Parathyroid adenoma (tissue), 2 donors: Measurements from ENCODE around the gene MOGAT1.

Experiments
- H2AFZ ChIP-seq: fragments of 300-600 bp; sonication (generic); one replicate; pipeline ENCODE4 v1.7.0; 2017; ENCODE audit warnings: antibody characterized with exemption, mild to moderate bottlenecking
- H3K27ac ChIP-seq: fragments of 300-600 bp; sonication (generic); one replicate; pipeline ENCODE4 v1.7.0; 2017
- H3K27me3 ChIP-seq: fragments of 300-600 bp; sonication (generic); one replicate; pipeline ENCODE4 v1.7.0; 2017; ENCODE audit warnings: low read length; ENCODE audit not compliant: control insufficient read depth, insufficient read depth
- H3K36me3 ChIP-seq: fragments of 300-600 bp; sonication (generic); one replicate; pipeline ENCODE4 v1.7.0; 2017; ENCODE audit warnings: low read length; ENCODE audit not compliant: control insufficient read depth, insufficient read depth
- H3K4me1 ChIP-seq: fragments of 300-600 bp; sonication (generic); one replicate; pipeline ENCODE4 v1.7.0; 2017; ENCODE audit warnings: control low read depth
- H3K4me2 ChIP-seq: fragments of 300-600 bp; sonication (generic); one replicate; pipeline ENCODE4 v1.7.0; 2017; ENCODE audit warnings: low read length
- H3K4me3 ChIP-seq: fragments of 300-600 bp; sonication (generic); one replicate; pipeline ENCODE4 v1.7.0; 2017; ENCODE audit warnings: low read depth, low read length
- H3K79me2 ChIP-seq: fragments of 300-600 bp; sonication (generic); one replicate; pipeline ENCODE4 v1.7.0; 2017; ENCODE audit warnings: control low read depth
- H3K9ac ChIP-seq: fragments of 300-600 bp; sonication (generic); one replicate; pipeline ENCODE4 v1.7.0; 2017; ENCODE audit warnings: mild to moderate bottlenecking
- H3K9me3 ChIP-seq: fragments of 300-600 bp; sonication (generic); one replicate; pipeline ENCODE4 v1.7.0; 2017; ENCODE audit warnings: low read length; ENCODE audit not compliant: control insufficient read depth
- CTCF ChIP-seq: fragments of 300-600 bp; sonication (generic); IDR thresholded peaks from one replicate; pipeline ENCODE4 v1.7.0; 2017; ENCODE audit warnings: antibody characterized with exemption, mild to moderate bottlenecking
- donor health status: primary hyperparathyroidism.

The MOGAT1 gene

GRCh38 chr2:222698276-222698675 is 26.8 kb downstream of the MOGAT1 start:
- H2AFZ ChIP-seq = no peak overlapping the region
- no peak overlapping the region for H3K9ac ChIP-seq
- H3K27ac ChIP-seq = no peak overlapping the region
- H3K4me1 ChIP-seq = no peaks in the 10 kb centered on the region
- peaks cover 3% of the 10 kb centered on the region for H3K79me2 ChIP-seq
- no peak for TF ChIP-seq CTCF
- H3K4me3 ChIP-seq = no peak overlapping the region
- no peaks in the 10 kb centered on the region for H3K36me3 ChIP-seq
- H3K27me3 ChIP-seq = no peaks in the 10 kb centered on the region
- H3K4me2 ChIP-seq = no peak overlapping the region
- no peaks in the 10 kb centered on the region for H3K9me3 ChIP-seq

GRCh38 chr2:222701233-222701632 is 29.8 kb downstream of the MOGAT1 start:
- H2AFZ ChIP-seq = no peak overlapping the region
- no peaks in the 10 kb centered on the region for H3K4me1 ChIP-seq
- no peak overlapping the region for H3K4me3 ChIP-seq

GRCh38 chr2:222701721-222702131 is 30.3 kb downstream of the MOGAT1 start:
- no peak for TF ChIP-seq CTCF
- Histone ChIP-seq H2AFZ (no peak overlapping the region), H3K27ac (no peak overlapping the region), H3K27me3 (no peaks in the 10 kb centered on the region), H3K4me1 (no peaks in the 10 kb centered on the region), H3K9me3 (no peaks in the 10 kb centered on the region), H3K36me3 (no peaks in the 10 kb centered on the region), H3K9ac (no peak overlapping the region), H3K4me3 (no peak overlapping the region), H3K4me2 (no peak overlapping the region), H3K79me2 (peaks cover 3% of the 10 kb centered on the region)

More at GRCh38 chr2:222701233-222701632, 29.8 kb downstream of the MOGAT1 start:
- no peaks in the 10 kb centered on the region for H3K9me3 ChIP-seq
- no peaks in the 10 kb centered on the region for H3K36me3 ChIP-seq
- no peak overlapping the region for H3K27ac ChIP-seq
- H3K9ac ChIP-seq = no peak overlapping the region
- H3K79me2 ChIP-seq = peaks cover 3% of the 10 kb centered on the region
- TF ChIP-seq CTCF = no peak
- H3K4me2 ChIP-seq = no peak overlapping the region
- H3K27me3 ChIP-seq = no peaks in the 10 kb centered on the region

GRCh38 chr2:222703091-222703490 is 31.6 kb downstream of the MOGAT1 start:
- Histone ChIP-seq H3K27me3 (no peaks in the 10 kb centered on the region), H3K27ac (no peak overlapping the region), H2AFZ (no peak overlapping the region), H3K9me3 (no peaks in the 10 kb centered on the region), H3K4me2 (no peak overlapping the region), H3K9ac (no peak overlapping the region), H3K36me3 (no peaks in the 10 kb centered on the region), H3K4me3 (no peak overlapping the region), H3K4me1 (peaks cover 2% of the 10 kb centered on the region), H3K79me2 (no peaks in the 10 kb centered on the region)
- no peak for TF ChIP-seq CTCF

- peaks cover 3% of the 10 kb centered on the region for H3K4me1 ChIP-seq
- H3K9ac ChIP-seq = no peak overlapping the region
- no peaks in the 10 kb centered on the region for H3K36me3 ChIP-seq
- H3K4me2 ChIP-seq = no peak overlapping the region
- no peaks in the 10 kb centered on the region for H3K79me2 ChIP-seq
- no peaks in the 10 kb centered on the region for H3K9me3 ChIP-seq
- no peak overlapping the region for H2AFZ ChIP-seq
- H3K27ac ChIP-seq = no peak overlapping the region
- H3K4me3 ChIP-seq = no peak overlapping the region
- H3K27me3 ChIP-seq = no peaks in the 10 kb centered on the region
- TF ChIP-seq CTCF = no peak
Observed at GRCh38 chr2:222703886-222704285, 32.4 kb downstream of the MOGAT1 start.
